Stimulated activated CD8-positive, alpha-beta memory T cell treated with anti-CD3 and anti-CD28 coated beads, Interleukin-2, amount 100 ng/mL, for 1 hour (primary cell): ENCODE data around the gene TCHP.

Experiments
- DNase-seq, 2 donors: peaks; one replicate each; pipeline ENCODE4 v3.0.0-alpha.2; 2020; ENCODE audit warnings: low read depth in 2 of 2

TCHP gene

DNA sequence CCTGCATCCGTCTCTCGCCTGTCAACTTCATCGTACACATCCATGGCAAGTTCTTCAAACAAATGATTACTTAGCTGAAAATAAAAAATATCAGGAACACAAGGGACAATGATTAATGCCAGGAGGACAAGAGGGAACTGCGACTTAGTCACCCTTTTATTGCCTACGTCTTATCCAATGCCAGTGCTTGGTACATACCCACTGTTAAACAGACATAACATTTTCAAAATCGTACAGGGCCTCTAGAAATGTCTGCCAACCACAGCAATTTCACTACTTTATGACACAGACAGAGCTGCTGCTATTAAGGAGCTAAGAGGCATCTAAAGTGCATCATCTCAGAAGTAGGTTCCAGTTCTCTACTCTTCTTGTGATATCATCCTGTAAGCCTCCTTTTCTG is 61.5 kb downstream of the TCHP start:
- no peak for DNase-seq

DNA sequence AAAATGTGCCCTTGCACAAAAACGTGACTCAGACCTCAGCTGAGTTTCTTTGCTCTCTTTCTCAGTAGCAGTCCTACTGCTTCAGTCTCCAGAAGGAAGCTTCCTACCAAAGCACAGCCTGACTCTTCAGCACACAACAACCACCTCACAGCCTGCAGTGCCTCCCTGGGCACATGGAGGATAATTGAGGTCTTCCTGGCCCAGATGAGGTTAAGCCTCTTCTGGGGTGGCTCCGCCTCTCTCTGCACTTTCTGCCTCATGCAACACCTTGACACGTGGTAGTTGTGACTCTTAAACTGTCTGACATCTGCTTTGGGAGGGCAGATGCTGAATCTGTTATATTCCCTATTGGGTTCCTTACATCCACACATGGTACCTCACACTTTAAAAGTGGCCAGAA is 62.3 kb downstream of the TCHP start:
- DNase-seq, result no peak

DNA sequence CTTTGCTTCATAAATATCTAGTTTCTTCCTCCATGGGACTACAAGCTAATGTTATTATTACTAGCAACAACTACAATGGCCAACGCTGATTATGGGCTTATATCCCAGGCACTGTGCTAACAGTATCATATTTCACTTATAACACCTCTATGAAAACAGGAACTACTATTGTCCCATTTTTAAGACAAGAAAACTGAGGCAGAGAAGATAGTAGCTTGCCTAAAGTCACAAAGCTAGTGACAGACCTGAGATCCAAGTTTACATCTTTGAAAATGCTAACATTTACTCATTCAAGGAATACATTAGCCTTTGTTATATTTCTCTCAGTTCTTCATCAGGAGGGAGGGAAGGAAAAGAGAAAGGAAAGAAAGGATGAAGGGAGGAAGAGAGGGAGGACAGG is 63.3 kb downstream of the TCHP start:
- DNase-seq, result no peak

DNA sequence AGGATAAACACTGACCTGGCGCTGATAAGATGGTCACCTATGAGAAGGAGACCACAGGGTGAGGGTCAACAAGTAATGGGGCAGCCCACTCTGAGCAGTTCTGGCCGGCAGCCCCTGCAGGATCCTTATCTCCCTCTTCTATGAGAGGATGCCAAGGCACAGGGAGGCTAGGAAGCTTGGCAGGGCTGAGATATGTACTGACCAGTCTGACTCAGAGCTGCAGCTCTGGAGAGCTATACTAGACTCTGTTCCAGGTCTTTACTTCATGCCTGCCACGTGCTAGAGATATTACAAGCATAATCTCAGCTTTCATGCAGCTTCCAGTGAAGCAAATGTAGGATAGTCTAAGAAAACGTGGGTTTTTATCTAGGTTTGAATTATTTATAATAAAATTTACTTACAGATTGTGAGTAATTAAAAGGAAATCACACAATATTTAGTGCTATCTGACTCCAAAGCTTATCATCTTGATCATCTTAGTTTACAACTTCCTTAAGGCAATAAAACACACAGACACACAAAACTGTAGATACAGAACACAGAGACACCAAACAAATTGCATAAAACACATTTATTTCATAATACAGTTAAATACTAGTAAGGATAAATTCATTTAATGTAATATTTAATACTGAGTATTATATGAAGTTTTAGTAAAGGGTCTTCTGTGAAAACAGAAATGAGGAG is 63.8 kb downstream of the TCHP start:
- DNase-seq, result no peak

DNA sequence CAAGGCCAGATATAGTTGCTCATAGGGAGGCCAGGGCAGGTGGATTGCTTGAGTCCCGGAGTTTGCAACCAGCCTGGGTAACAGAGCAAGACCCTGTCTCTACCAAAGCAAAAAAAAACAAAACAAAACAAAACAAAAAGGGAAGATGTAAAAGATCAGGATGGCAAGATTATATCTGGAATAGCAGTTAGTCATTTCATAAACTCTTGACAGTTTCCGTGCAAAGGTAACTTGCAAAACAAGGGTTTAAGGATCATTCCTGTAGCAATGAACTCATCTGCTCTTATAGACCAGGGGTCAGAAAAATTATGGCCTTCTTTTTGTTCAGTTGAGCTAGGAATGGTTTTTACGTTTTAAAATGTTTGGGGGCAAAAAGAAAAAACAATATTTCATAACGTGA is 66.5 kb downstream of the TCHP start:
- no peak for DNase-seq

DNA sequence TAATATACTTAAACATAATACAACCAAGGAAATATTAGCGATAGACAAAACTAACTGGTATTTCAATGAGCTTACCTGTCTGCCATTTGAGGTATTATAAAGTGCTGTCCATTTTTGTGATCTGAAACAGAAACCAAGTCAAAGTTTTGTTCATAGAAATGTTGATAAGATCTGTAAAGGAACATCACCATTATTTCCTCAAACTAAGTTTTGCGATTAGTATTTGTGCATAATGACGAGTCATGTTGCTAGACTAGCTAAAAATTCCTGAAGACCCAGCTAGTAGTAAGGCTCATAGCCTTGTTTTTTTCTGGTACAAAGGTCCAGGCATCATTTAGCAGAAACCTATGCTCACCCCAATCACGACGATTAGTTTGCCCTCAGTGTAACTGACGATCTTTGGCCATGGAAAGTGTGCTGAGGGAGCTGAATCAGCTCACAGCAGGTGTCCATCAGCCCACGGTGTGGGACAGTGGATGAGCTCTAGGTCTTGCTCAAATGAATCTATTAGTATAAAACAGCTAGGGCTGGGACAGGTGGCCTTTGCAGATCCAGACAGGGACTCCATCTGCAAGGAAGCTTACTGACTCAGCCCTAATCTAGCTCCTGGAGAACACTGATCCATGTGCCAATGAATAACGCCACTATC is 67.4 kb downstream of the TCHP start:
- DNase-seq, result no peak
